Measurements from ENCODE around the gene C6orf118. TPM values are rescaled to one million over a fixed set of nuclear protein-coding genes. Genes with fewer than 3 reads are reported as not detected.

Gene C6orf118
- total and polyA plus RNA-seq, 10 of the 15 experiments (the other 5 are each of a cell fraction or from before 2014, with no cell fraction given), result not detected

GRCh38 chr6:165245701-165246100 is 63.7 kb downstream of the C6orf118 start:
- CTCF ChIA-PET, result interaction anchor here (0.8 kb wide), 1 partner anchor 1056 kb away, joined by 3 read pairs; no protein-coding TSS in a partner anchor
- H3K36me3 ChIP-seq (ENCODE audit: control insufficient read depth in 2 of 2, insufficient read depth in 2 of 2, low read length in 1 of 2), result no peaks in the 10 kb centered on the region
- no peaks in the 10 kb centered on the region for H3K4me1 ChIP-seq (ENCODE audit: control insufficient read depth, insufficient read depth, low read length)
- H2AFZ ChIP-seq (ENCODE audit: control insufficient read depth, low read depth, low read length), result no peak overlapping the region
- H3K4me3 ChIP-seq, result no peak overlapping the region
- DNase-seq (ENCODE audit: low read depth, low spot score) (no peak), FAIRE-seq (no peak), ATAC-seq (no peak)
- no TSS peak for BruUV-seq (replicated peaks)
- H4K20me1 ChIP-seq (ENCODE audit: control insufficient read depth, insufficient read depth), result no peaks in the 10 kb centered on the region
- POLR2A ChIA-PET, result no interaction called here
- no peaks in the 10 kb centered on the region for H3K9me3 ChIP-seq (replicated peaks; ENCODE audit: control insufficient read depth, insufficient read depth, low read length)
- no peak overlapping the region for H3K9ac ChIP-seq (ENCODE audit: control insufficient read depth, insufficient read depth, low read length)
- H3K27me3 ChIP-seq (replicated peaks in 1 of 2; ENCODE audit: control insufficient read depth in 2 of 2, insufficient read depth in 2 of 2, low read length in 1 of 2), result no peaks in the 10 kb centered on the region
- SMC1A ChIA-PET (ENCODE audit: uncharacterized antibody, unreplicated experiment), result no interaction called here
- no peak overlapping the region for H3K27ac ChIP-seq (ENCODE audit: control insufficient read depth, insufficient read depth)
- H3K4me2 ChIP-seq (ENCODE audit: control insufficient read depth, insufficient read depth), result no peak overlapping the region
- RAD21 ChIA-PET (ENCODE audit: unreplicated experiment), result no interaction called here
- intact Hi-C loops (cut with micrococcal nuclease; ENCODE audit: unreplicated experiment) (no loop called here), in situ Hi-C loops (cut with MboI) (no loop called here)
- WGBS (ENCODE audit: insufficient coverage, insufficient replicate concordance, low lambda C conversion rate, missing lambda C conversion rate), result 0% methylated on average over 2 of the region's 2 CpGs
- TF ChIP-seq MAX (IDR thresholded peaks at IDR 0.05; ENCODE audit: low read depth, low read length), result no peak
- H3K79me2 ChIP-seq (ENCODE audit: control insufficient read depth, insufficient read depth, low read length), result no peaks in the 10 kb centered on the region

GRCh38 chr6:165245287-165245686 is 64.1 kb downstream of the C6orf118 start:
- intact Hi-C loops (cut with micrococcal nuclease; ENCODE audit: unreplicated experiment), result no loop called here
- ATAC-seq (no peak), FAIRE-seq (no peak), DNase-seq (ENCODE audit: low read depth, low spot score) (no peak)
- RAD21 ChIA-PET (ENCODE audit: unreplicated experiment), result no interaction called here
- in situ Hi-C loops (cut with MboI), result no loop called here
- H3K9ac ChIP-seq (ENCODE audit: control insufficient read depth, insufficient read depth, low read length), result no peak overlapping the region
- SMC1A ChIA-PET (ENCODE audit: uncharacterized antibody, unreplicated experiment), result no interaction called here
- no peak for TF ChIP-seq KDM1A (IDR thresholded peaks at IDR 0.05; ENCODE audit: borderline replicate concordance)
- 0 out of 2 replicates have a peak, but pooled peaks have one; percentile 10 for TF ChIP-seq RAD21 (IDR thresholded peaks at IDR 0.05; ENCODE audit: insufficient read depth, low read depth, low read length)
- H3K9me3 ChIP-seq (replicated peaks; ENCODE audit: control insufficient read depth, insufficient read depth, low read length), result no peaks in the 10 kb centered on the region
- no peaks in the 10 kb centered on the region for H3K36me3 ChIP-seq (ENCODE audit: control insufficient read depth in 2 of 2, insufficient read depth in 2 of 2, low read length in 1 of 2)
- no peaks in the 10 kb centered on the region for H3K27me3 ChIP-seq (replicated peaks in 1 of 2; ENCODE audit: control insufficient read depth in 2 of 2, insufficient read depth in 2 of 2, low read length in 1 of 2)
- CTCF ChIA-PET, result interaction anchor here (0.5 to 0.8 kb wide), 2 partner anchors 1055 to 1983 kb away, joined by 3 read pairs; no protein-coding TSS in a partner anchor
- BruUV-seq (replicated peaks), result no TSS peak
- H3K4me1 ChIP-seq (ENCODE audit: control insufficient read depth, insufficient read depth, low read length), result no peaks in the 10 kb centered on the region
- no peaks in the 10 kb centered on the region for H3K79me2 ChIP-seq (ENCODE audit: control insufficient read depth, insufficient read depth, low read length)
- POLR2A ChIA-PET, result no interaction called here
- no peak overlapping the region for H3K27ac ChIP-seq (ENCODE audit: control insufficient read depth, insufficient read depth)
- no peak overlapping the region for H3K4me3 ChIP-seq
- WGBS (ENCODE audit: insufficient coverage, insufficient replicate concordance, low lambda C conversion rate, missing lambda C conversion rate), result 35% methylated on average over 4 of the region's 4 CpGs
- H2AFZ ChIP-seq (ENCODE audit: control insufficient read depth, low read depth, low read length), result no peak overlapping the region
- H4K20me1 ChIP-seq (ENCODE audit: control insufficient read depth, insufficient read depth), result no peaks in the 10 kb centered on the region
- no peak overlapping the region for H3K4me2 ChIP-seq (ENCODE audit: control insufficient read depth, insufficient read depth)

All from GM12878 (cell line).